Stimulated activated CD4-positive, alpha-beta T cell treated with anti-CD3 and anti-CD28 coated beads, Interleukin-1b, Interleukin-23, amount 100 ng/mL, for 1 hour (primary cell): ENCODE data around the gene CEMIP2.

Experiments used
- DNase-seq, 2 donors: peaks; one replicate each; pipeline ENCODE4 v3.0.0-alpha.2; 2020; ENCODE audit warnings: low read depth in 2 of 2

CEMIP2 gene

GRCh38 chr9:71746023-71746757 lies 22.1 kb downstream of the CEMIP2 start:
- DNase-seq: no peak

- DNase-seq: no peak
Measured at GRCh38 chr9:71744754-71745521, 23.4 kb downstream of the CEMIP2 start.

- DNase-seq: no peak
Measured at GRCh38 chr9:71743882-71744281, 24.4 kb downstream of the CEMIP2 start.

- no peak for DNase-seq
Measured at GRCh38 chr9:71743217-71743705, 25.1 kb downstream of the CEMIP2 start.

DNA sequence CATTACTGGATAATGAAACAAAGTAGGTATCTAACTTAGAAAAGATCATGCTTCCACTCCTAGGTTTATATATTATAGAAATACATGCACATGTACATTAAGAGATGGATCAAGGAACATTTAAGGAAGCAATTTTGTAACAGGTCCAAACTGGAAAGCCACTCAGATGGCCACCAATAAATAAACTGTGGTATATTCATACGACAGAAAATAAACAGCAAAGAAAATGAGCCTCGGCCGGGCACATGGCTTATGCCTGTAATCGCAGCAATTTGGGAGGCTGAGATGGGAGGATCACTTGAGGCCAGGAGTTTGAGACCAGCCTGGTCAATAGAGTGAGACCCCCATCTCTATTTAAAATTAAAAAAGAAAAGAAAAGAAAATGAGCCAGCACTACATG lies 25.6 kb downstream of the CEMIP2 start:
- DNase-seq: no peak

DNA sequence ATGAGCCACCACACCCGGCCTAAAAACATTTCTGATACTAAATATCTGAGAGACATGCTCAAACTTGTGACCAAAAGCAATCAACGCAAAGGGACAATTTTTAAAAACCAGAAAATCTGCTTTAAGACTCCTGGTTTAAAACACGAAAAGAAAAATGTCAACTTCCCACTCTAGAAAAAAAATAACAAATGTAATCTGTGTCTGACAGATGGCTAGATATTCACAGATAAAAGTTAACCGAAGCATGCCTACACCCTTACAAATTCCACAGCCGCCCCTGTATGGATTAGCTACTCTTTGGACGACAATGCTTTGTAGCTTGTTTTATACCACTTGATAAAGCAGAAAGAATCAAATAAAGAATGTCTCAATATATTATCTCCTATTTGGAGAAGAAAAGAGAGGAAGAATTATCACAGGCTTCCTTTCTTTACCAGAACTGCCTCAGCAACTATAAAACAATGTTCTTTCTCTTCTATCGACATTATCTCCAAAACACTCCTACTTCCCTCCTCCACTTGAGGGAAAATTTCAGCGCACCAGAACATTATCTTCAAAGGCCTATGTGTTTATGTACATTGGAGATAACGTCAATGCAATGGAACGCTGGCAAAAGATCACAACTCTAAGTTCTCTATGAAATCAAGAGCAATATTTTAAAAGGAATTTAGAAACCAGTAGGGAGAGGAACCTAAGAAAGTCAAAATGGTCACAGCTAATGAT lies 26.2 kb downstream of the CEMIP2 start:
- no peak for DNase-seq

DNA sequence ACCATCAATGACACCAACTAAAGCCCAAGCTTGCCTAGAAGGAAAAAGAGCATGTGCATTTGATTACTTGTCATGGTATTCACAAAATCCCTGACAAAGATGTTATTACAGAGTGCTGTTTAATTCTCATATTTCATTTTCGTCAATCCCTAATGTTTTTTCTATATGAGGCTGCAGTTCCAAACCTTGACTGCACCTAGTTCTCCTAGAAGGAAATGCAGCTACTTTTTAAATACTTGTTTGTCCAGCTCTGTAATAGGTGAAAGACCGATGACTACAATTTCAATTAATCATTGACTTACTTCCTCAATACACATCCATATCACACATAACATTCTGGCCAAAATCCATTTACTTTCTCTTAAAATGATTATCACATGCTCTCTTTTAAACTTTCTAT lies 28.1 kb downstream of the CEMIP2 start:
- no peak for DNase-seq

DNA sequence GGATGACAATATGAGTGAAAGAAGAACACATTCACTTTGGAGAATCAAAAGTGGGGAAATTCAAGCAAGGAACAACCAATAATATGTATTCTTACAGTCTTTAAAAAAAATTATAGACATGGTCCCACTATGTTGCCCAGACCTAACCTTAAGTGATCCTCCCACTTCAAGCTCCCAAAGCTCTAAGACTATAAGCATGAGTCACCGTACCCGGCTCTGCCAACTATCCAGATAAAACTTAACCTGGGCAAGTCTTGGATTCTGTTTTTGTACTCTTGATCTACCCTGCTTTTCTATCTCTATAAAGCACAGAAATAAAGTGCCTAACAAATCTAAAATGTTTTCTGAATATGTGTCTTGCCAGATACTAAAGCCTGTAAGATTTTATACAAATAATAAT lies 30.9 kb downstream of the CEMIP2 start:
- DNase-seq: no peak

DNA sequence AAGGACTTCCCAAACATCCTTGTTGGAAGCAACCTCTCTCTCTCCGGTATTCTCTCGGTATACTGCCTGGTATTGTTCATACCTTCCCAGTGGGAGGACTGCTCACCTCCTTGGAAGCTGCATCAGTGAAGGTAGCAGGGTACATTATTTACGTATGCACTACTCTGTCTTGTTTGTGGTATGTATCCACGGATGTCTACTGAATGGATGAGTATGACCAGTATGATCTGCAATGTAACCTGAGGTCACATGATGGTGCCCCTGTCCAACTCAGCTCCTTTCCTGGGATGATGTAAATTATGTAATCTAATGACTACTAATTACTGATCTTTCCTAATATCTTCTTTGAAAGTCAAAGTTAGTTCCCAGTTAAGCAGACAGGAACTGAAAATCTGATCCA lies 32.1 kb downstream of the CEMIP2 start:
- no peak for DNase-seq

- no peak for DNase-seq
Measured at GRCh38 chr9:71734950-71735349, 33.4 kb downstream of the CEMIP2 start.

DNA sequence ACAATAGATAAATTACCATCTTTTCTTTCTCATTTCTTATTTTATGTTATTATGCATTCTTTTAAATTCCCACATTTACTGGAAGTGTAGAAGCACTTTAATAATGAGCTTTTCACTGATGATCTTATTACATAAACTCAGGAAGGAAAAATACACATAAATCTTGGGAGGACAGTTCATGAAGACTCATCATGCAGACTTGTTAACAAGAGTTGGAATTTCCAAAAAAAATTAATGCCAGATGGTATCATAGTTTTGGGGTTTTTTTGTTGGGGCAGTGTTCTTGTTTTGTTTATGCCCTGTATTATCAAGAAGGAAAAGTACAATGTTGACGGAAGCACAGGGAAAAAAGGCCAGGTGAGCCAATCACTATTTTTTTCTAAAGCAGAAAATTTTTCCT lies 35.1 kb downstream of the CEMIP2 start:
- no peak for DNase-seq

DNA sequence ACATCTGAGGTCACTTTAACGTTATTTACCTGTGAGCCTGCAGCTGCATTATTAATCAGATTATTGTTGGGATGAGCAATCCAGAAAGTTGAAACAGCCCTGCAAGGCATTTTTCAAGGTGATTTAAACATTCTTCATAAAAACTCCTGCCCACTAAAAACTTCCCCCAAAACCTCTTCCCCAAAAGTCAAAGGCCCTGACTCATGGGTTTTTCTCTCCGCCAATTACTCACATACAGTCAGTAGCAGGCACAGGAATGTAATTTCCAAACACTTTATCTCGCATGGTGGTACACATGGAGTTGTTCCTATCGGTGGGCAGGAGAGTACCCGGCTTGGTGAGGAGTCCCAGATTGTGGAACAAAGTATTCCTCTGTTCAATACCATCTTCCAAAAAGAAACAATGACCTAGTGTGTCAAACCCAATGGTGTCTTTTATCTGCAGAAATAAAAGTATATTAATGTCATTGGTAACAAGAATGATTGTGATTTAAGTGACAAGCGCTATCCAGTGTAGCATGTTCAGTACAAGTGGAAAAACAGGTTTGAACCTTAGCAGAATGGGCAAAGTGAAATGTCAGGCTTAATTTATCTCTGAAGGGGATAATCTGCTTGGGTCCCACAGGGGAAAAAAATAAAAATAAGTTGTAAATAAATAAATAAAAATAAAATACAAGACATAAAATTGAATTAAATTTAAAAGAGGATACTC lies 38.3 kb downstream of the CEMIP2 start:
- no peak for DNase-seq

DNA sequence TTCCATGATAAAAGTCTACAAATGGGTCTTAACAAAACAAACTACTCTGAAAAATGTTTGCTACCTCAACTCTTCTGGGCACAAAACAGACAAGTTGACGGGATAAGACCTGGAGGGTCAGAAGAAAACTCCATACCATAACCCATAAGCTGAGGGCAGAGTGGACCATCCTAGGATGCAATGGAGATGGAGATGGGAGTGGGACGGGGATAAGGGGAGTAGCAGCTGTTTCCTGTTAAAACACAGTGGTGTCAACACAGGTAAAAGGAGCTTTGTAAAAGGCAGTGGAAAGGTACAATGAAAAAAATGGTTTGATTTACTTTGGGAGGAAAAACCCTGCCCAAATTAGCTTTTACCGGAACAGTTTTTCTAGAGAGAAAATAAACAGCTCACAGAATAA lies 41.6 kb downstream of the CEMIP2 start:
- no peak for DNase-seq

DNA sequence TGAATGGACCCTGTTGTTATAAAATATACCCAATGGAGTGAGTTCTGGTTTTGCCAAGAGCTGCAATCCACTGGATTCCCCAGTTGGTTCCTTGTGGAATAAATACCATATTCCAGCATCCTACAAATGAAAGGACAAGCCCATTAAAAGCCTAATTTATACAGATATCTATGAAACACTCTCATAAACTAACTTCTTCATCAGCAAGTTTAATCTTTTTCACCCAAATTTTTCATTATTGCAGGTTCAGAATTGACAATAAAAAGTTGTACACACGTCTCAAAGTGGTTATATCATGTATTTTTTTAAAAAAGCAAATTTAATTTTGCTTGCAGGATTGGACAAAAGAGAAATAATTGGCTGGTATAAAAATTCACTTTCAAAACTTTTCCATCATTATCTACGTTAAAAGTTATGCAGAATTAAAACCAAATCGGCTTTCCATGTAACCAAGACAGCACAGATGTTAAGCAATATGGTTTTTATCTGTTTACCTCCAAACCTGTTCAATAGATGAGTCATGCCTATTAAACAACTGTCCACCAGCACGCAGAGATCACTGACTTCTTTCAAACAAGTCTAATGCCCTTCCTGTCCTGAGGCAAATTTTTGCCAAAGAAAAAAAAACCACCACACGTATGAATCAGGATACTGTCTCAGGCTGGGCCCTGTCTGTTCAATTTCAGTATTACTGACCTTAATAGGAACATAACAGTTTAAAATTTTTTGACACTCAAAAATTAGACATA lies 42.5 kb downstream of the CEMIP2 start:
- no peak for DNase-seq

- DNase-seq: no peak
Measured at GRCh38 chr9:71721855-71722254, 46.5 kb downstream of the CEMIP2 start.

- no peak for DNase-seq
Measured at GRCh38 chr9:71719562-71719961, 48.8 kb downstream of the CEMIP2 start.

GRCh38 chr9:71719088-71719487 lies 49.2 kb downstream of the CEMIP2 start:
- no peak for DNase-seq

GRCh38 chr9:71716138-71716909 lies 52.0 kb downstream of the CEMIP2 start:
- DNase-seq: no peak

DNA sequence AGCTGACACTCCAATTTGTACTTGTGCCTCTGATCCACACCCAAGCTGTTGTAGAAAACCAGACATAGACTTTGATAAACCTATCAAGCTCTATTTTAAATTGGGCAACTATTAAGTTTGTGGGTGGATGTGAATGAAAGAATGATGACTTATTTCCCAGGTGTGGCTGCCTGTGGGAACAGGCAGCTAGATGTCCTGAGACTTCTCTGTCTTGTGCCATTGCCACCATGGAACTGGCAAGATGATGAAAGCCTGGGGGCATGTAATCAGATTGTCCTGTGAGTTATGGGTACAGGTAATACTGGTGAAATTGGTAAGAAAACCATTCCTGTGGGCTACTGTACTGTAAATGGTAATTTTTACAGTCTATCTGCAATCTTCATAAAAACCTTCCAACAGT lies 57.5 kb downstream of the CEMIP2 start:
- no peak for DNase-seq

DNA sequence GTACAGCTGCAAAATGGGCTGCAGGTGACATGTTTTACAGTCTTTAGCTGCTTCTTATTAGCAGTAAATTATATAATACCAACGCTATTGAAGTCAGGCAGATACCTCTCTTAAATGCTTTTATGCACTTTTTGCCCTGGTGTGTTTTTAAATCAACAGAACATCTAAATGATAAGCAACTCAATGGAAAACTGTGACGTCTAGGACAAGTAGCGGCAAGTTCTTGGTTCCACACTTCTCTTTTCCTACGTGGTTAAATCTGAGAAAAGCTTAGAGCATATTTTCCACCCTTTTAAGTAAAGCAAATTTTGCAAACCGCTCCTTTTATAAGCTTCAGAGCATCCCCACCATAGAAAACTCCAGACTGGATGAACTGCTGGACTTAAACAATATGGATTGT lies 58.1 kb downstream of the CEMIP2 start:
- no peak for DNase-seq
